K562 (cell line): ENCODE measurements around the gene PRSS1. TPM values are rescaled to one million over a fixed set of nuclear protein-coding genes. Genes with fewer than 3 reads are reported as not detected.

Source experiments
- FOXJ3 ChIP-seq: sonication (generic); formaldehyde crosslinking; IDR thresholded peaks from 2 replicates; pipeline ENCODE4 v1.4.0; 2020; ENCODE audit warnings: mild to moderate bottlenecking, missing genetic modification reagents
- FOXK1 ChIP-seq: sonication (generic); formaldehyde crosslinking; IDR thresholded peaks from 2 replicates; pipeline ENCODE4 v1.8.0; 2022; ENCODE audit warnings: missing genetic modification reagents, mild to moderate bottlenecking, borderline replicate concordance
- ID3 ChIP-seq, 2 experiments: fragments of 250-450 bp in 1 of 2; fragments of 450-650 bp in 1 of 2; sonication (Bioruptor Pico) in 1 of 2; IDR thresholded peaks; 2 replicates each; pipeline versions ENCODE4 v1.6.1 to v1.8.0; 2016 to 2021; ENCODE audit warnings: mild to moderate bottlenecking in 2 of 2, moderate library complexity in 2 of 2, missing compliant biosample characterization in 1 of 2, missing genetic modification characterization in 1 of 2
- KDM4B ChIP-seq, 2 experiments: fragments of 450-650 bp in 1 of 2; sonication (generic) in 1 of 2; IDR thresholded peaks; 2 replicates each; pipeline ENCODE4 v1.6.1; 2016 to 2017; ENCODE audit warnings: borderline replicate concordance in 2 of 2, antibody characterized with exemption in 1 of 2, low read depth in 1 of 2, mild to moderate bottlenecking in 1 of 2
- KDM5B ChIP-seq: fragments of 200-600 bp; sonication (generic); IDR thresholded peaks from 2 replicates; pipeline ENCODE4 v1.6.1; 2012; ENCODE audit warnings: low read depth, mild to moderate bottlenecking, moderate library complexity, low read length, control low read depth, inconsistent platforms; ENCODE audit not compliant: insufficient replicate concordance
- MED1 ChIP-seq: sonication (generic); formaldehyde crosslinking; IDR thresholded peaks from 2 replicates; pipeline ENCODE4 v1.8.1; 2023; ENCODE audit warnings: missing genetic modification reagents, borderline replicate concordance
- NCOA6 ChIP-seq: fragments of 450-650 bp; IDR thresholded peaks from 2 replicates; pipeline ENCODE4 v1.6.1; 2017; ENCODE audit warnings: mild to moderate bottlenecking
- PURB ChIP-seq: sonication (generic); formaldehyde crosslinking; IDR thresholded peaks from 2 replicates; pipeline ENCODE4 v1.9.0; 2021; ENCODE audit warnings: low read depth, mild to moderate bottlenecking, missing genetic modification reagents
- RB1 ChIP-seq: fragments of 450-650 bp; IDR thresholded peaks from 2 replicates; pipeline ENCODE4 v1.6.1; 2017; ENCODE audit warnings: low read depth, mild to moderate bottlenecking
- REST ChIP-seq, 2 experiments: fragments of 450-650 bp; formaldehyde crosslinking in 1 of 2; IDR thresholded peaks; 2 replicates each; pipeline versions ENCODE4 v1.4.0 to v1.6.1; 2014 to 2020; ENCODE audit warnings: mild to moderate bottlenecking in 2 of 2, borderline replicate concordance in 1 of 2, low read depth in 1 of 2
- ZBTB43 ChIP-seq: sonication (generic); formaldehyde crosslinking; IDR thresholded peaks from 2 replicates; pipeline ENCODE4 v1.8.0; 2023; ENCODE audit warnings: mild to moderate bottlenecking, missing genetic modification reagents
- ZNF512 ChIP-seq: IDR thresholded peaks from 2 replicates; pipeline ENCODE4 v1.6.1; 2016; ENCODE audit warnings: missing genetic modification characterization, missing compliant biosample characterization
- polyA plus RNA-seq, 8 experiments: library from polyadenylated mRNA; depleted of rRNA in 4 of 8; stranded (reverse) in 5 of 8; unstranded in 3 of 8; fragments of >200 nt; fragmentation: Nextera tagmentation in 2 of 8; fragmentation: Illumina TruSeq in 1 of 8; extraction: Ambion mirVana in 2 of 8; extraction: Trizol in 1 of 8; gene quantifications; 2 replicates each; pipeline versions ENCODE4 v1.2.1 to v1.2.3, GENCODE V29; 2011 to 2014; ENCODE audit warnings: inconsistent platforms in 1 of 8, missing spikeins in 1 of 8
- total RNA-seq, 7 experiments: library from RNA; depleted of rRNA in 6 of 7; stranded (reverse); fragments of >200 nt in 6 of 7; fragmentation: Illumina TruSeq in 2 of 7; extraction: Trizol in 2 of 7; gene quantifications; 2 replicates each; pipeline versions ENCODE4 v1.2.1 to v1.2.3, GENCODE V29; 2011 to 2021; ENCODE audit warnings: low replicate concordance in 1 of 7
- TF ChIP-seq, protein P1 (sequence below): sonication (generic); formaldehyde crosslinking; IDR thresholded peaks from 2 replicates; pipeline ENCODE4 v1.8.0; 2022; ENCODE audit warnings: mild to moderate bottlenecking, missing genetic modification reagents, borderline replicate concordance

The PRSS1 gene
- total and polyA plus RNA-seq, 9 of the 15 experiments (the other 6 are each of a cell fraction or from before 2014, with no cell fraction given), result 0.07 to 6.6 (median 0.20) TPM; not detected in 6

- no peak for TF ChIP-seq REST (IDR thresholded peaks at IDR 0.05; ENCODE audit: borderline replicate concordance)
- TF ChIP-seq REST (CRISPR knock-in tag; IDR thresholded peaks at IDR 0.05; ENCODE audit: low read depth), result no peak
- TF ChIP-seq FOXJ3 (CRISPR knock-in tag), result no peak
- no peak for TF ChIP-seq RB1
- TF ChIP-seq KDM5B, result no peak
- no peak for TF ChIP-seq KDM4B (IDR thresholded peaks at IDR 0.05; ENCODE audit: borderline replicate concordance in 2 of 2, low read depth in 1 of 2)
- TF ChIP-seq FOXK1 (CRISPR knock-in tag), result 0 out of 2 replicates have a peak, but pooled peaks have one; percentile 38
- no peak for TF ChIP-seq ZBTB43 (CRISPR knock-in tag)
- no peak for TF ChIP-seq PURB (CRISPR knock-in tag)
- TF ChIP-seq, protein P1, sequence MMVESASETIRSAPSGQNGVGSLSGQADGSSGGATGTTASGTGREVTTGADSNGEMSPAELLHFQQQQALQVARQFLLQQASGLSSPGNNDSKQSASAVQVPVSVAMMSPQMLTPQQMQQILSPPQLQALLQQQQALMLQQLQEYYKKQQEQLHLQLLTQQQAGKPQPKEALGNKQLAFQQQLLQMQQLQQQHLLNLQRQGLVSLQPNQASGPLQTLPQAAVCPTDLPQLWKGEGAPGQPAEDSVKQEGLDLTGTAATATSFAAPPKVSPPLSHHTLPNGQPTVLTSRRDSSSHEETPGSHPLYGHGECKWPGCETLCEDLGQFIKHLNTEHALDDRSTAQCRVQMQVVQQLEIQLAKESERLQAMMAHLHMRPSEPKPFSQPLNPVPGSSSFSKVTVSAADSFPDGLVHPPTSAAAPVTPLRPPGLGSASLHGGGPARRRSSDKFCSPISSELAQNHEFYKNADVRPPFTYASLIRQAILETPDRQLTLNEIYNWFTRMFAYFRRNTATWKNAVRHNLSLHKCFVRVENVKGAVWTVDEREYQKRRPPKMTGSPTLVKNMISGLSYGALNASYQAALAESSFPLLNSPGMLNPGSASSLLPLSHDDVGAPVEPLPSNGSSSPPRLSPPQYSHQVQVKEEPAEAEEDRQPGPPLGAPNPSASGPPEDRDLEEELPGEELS, result 0 out of 2 replicates have a peak, but pooled peaks have one; percentile 59
- no peak for TF ChIP-seq NCOA6
- no peak for TF ChIP-seq ID3 (CRISPR knock-in tag; IDR thresholded peaks at IDR 0.05)
- TF ChIP-seq ID3 (tag; IDR thresholded peaks at IDR 0.05), result peak; percentile 63; the same call in 1 of the 2 replicates
- TF ChIP-seq MED1 (CRISPR knock-in tag), result no peak
- TF ChIP-seq ZNF512 (tag), result no peak
Observed at GRCh38 chr7:142785841-142786250, 36.6 kb downstream of the PRSS1 start (continued).
